Left ventricle myocardium superior (tissue), 1 donor: Measurements from ENCODE around the gene MSN. TPM values are rescaled to one million over a fixed set of nuclear protein-coding genes. Genes with fewer than 3 reads are reported as not detected.
A peak's percentile ranks its signal among the peaks of the same experiment; 100 is the strongest.

Experiments
- ATAC-seq: fragments of 200-7000 bp; cut with Tn5 transposase; one replicate; pipeline ENCODE4 v1.9.1; 2020; ENCODE audit warnings: mild to moderate bottlenecking, moderate library complexity
- DNase-seq: peaks from one replicate; pipeline ENCODE4 v3.0.0-alpha.2; 2020
- intact Hi-C: fragments of 100-400 bp; cut with micrococcal nuclease; formaldehyde crosslinking; loops from one replicate; pipeline ENCODE4 v1.11.0; 2022
- total RNA-seq: library from RNA; stranded (reverse); fragmentation: NEBNext Ultra II Directional; extraction: Animal tissue kit (Norgen Biotek cat#: 25700); gene quantifications from one replicate; pipeline ENCODE4 v1.2.1, GENCODE V29; 2021
- donor health status: DM: no; HTN: yes; CAD: no; lungs with severe emphysema.

The MSN gene
- total RNA-seq, 1 donor from 2014 or later: 91.2 TPM

DNA sequence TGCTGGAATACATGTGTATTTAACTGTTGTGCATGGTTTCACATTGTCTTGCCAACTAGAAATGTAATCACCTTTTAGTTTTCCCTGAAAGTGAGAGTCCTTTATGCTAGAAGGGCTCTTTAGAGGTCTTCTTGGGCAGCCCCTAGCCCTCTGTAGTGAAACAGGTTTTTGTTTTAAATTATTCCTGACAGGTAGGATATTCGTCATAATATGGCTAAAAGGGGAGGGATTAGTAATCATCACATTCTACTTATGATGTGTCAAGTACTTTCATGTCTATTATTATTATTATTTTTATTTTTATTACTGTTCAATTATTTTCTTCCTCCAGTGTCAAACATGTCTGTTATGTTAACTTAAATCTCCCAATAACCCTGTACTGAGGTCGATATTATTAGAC is 35.5 kb downstream of the MSN start:
- DNase-seq (no peak), ATAC-seq (no peak)
- intact Hi-C loops: no loop called here

DNA sequence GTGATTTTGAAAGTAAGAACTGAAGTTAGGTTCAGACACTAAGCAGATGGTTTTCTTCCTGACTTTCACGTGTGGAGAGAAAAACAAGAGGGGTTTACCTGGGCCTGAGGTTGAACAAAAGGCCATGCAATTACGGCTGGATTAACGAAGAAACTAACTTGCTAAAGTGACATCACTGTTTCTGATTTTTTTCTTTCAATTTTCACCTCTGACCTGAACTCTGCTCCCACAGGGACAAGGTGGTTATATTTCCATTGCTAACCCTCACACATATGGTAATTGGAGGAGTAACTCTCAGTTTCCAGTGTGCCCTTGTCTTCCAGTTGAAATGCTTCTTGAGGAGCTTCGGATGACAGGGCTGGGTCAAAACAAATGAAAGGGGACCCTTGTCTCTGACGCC is 38.0 kb downstream of the MSN start:
- intact Hi-C loops: no loop called here
- ATAC-seq (no peak), DNase-seq (no peak)

DNA sequence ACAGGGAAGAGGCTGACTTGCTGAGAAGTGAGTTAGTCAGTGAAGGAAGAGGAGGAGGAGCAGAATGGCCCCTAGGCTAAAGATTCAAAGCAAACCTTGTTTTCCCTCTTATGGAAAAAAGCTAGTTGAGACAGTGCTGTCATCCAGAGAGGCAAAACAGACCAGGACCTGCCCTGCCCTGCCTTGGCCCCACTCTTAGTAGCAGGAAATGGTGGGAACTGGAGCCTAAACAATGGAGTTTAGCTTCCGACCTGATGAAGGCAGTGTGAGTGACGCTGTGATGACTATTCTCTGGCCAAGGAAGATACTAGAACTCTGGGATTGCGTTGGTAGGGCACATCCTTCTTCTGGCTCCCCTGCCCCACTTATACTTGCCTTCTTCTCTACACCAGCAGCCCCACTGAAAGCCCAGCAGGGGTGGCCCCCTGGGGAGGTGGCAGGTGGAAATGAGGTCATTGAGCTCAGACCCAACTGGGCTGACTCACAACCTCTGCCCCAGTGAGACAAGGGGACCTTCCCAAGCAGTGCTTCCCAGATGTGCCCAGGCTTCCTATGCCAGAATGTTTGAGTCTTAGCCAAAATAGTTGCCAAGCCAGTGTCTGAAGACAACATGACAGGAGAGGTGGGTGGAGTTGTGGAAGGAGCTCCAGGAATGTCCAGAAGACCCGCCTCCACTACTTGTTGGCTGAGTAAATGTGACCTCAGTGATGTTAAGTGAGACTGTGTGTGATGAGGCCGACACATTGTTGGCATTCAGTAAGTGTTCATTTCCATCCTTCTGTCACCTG is 38.8 kb downstream of the MSN start:
- DNase-seq (peak; percentile 52), ATAC-seq (peak; percentile 92)
- intact Hi-C loops: no loop called here

DNA sequence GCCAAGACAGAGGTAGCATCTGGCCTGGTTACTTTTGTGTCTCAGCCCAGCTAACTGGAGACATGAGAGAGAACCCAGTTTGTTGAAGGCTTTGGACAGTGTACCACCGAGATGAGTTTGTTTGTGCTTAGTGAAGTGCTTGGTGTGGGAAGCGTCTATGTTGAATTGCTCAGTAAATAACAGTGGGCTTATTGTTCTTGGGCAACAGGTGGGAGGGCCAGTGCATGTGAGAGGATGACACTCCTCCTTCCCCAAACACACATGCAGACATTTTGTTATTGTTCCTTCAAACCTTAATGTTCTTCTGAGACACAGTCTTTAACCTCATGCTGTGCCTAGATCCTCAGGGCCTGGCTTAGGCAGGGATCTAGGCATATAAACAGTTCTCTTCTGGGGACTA is 39.7 kb downstream of the MSN start:
- ATAC-seq: no peak

DNA sequence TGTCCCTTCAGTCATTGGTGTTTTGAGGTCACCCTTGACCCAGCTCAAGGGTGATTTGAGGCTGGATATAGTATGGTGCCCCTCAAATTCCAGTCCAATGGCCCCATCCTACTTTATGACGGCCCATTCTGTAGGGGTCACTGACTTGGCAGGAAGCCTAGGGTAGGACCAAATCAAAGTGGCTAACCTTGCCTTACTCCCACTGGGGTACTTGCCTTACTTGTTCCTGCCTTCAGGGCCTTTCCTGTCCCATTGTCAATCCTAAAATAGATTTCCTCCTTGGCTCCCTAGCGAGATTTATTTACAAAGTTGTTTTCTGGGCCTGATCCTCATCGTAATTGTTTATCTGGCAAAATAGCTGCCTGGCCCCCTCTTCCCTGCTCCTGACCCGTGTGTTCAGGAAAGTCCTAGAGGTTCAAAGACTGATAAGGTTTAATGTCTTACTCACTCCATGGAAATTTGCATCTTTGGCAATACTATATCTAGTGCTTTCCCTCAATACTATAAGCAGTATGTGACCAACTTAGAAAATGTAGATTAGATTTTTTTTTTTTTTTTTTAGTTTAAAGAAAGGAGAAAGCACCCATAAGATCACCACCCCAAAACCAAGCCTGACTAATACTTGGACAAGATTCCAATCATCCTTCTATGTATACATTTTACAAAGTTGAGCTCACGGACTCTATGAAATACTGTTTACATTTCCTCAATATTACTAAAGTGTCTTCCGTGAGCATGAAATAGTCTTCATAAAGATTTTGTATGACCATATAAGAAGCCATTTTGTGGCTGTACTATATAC is 44.8 kb downstream of the MSN start:
- ATAC-seq (peak; percentile 32), DNase-seq (no peak)
- intact Hi-C loops: no loop called here

More for the DNA sequence above, 39.7 kb downstream of the MSN start:
- no peak for DNase-seq
- intact Hi-C loops: no loop called here

DNA sequence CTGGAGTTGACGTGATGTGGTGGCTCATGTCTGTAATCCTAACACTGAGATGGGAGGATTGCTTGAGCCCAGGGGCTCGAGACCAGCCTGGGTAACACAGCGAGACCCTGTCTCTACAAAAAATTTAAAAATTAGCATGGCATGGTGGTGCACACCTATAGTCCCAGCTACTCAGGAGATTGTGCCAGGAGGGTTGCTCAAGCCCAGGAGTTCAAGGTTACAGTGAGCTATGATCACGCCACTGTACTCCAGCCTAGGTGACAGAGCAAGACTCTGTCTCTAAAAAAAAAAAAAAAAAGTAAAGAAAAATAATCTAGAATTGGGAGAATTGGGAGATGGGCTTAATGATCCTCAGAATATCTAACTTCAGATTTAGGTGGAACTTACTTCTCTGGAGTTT is 51.1 kb downstream of the MSN start:
- DNase-seq: no peak
- no peak for ATAC-seq
- intact Hi-C loops: no loop called here

DNA sequence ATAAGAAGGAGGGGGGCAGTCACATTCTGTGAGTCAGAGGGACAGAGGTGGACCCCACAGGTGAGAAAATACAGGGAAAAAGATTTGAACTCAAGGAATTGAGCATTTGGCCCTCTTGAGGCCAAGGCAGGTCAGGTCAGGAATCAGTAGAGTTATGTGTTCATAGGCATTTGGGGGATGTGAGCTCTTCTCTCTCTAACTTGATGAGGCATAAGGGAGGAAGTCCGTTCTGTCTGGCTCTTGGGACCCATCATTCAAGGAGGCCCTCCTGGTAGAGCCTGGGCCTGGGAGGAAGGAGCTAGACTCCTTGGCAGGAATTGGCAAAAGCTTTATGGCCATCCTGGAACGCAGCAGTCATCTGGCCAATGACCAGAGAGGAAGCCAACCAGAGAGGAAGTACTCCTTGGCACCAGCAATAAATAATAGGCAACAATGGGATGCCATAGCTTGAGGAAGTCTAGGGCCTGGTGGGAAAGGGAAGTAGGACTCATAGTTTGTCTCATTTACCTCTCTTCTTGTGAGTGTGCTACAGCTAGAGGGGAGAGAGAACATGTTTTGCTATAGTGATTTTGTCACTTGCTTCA is 53.0 kb downstream of the MSN start:
- peak; percentile 38 for ATAC-seq
- no peak for DNase-seq
- intact Hi-C loops: loop anchor here (10.0 kb wide), 1 partner anchor 126 kb away; no protein-coding TSS in a partner anchor

DNA sequence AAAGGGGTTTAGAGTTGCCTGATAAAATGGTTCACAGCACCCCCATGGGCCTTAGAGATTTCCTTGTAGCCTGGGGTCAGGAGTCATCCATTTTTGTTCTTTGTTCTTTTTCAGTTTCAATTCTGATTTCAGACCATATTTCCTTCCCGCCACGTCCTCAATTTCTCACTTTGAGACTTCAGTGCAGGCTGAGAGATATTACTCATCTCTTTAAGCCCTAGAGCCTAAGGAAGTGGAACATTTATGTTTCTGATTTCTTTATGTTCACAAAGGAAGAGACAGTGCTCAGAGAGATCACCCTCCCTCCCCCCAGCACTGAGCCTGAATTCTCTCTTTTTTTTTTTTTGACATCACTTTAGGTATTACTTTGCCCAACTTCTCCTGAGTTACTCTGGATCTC is 56.3 kb downstream of the MSN start:
- intact Hi-C loops: loop anchor here (10.0 kb wide), 1 partner anchor 129 kb away; no protein-coding TSS in a partner anchor
- ATAC-seq: no peak
- DNase-seq: no peak

DNA sequence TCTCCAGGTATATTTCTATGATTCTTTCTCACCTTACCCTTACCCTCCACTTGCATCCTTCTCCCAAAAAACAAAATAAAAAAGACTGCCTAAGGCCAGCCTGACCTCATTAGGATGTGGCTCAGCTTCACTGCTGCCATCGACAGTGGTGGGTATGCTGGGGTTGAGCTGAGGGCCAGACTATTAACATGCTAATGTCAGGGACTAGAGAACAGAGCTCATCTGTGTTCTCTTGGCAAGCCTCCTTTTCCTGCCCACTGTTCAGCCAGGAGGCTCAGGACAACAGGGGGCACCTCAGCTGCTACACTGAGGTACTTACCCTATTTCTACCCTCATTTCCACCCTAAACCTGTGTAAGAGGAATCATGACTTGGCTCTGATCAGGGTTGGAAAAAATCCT is 59.3 kb downstream of the MSN start:
- DNase-seq (no peak), ATAC-seq (peak; percentile 25)
- intact Hi-C loops: loop anchor here (10.0 kb wide), 1 partner anchor 132 kb away; no protein-coding TSS in a partner anchor

DNA sequence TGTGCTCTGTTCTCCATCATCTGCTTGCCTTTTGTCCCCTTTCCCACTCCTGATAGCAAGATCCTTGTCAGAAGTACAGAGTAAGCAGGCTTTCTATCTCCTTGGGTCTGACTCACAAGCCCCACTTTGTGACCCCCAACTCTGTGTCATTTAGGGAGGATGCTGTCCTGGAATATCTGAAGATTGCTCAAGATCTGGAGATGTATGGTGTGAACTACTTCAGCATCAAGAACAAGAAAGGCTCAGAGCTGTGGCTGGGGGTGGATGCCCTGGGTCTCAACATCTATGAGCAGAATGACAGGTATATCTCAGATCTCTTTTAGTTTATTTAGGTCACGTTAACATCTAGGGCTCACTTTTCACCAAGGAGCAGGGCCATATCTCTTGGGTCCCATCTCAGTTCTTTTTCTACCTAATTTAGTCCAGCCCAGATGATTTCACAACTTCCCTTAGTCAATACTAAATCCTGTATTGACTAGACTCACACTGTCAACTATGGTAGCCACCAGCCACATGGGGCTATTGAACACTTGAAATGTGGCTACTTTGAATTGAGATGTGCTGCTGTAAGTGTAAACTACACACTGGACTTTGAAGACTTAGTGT is 64.3 kb downstream of the MSN start:
- ATAC-seq: no peak
- intact Hi-C loops: no loop called here

DNA sequence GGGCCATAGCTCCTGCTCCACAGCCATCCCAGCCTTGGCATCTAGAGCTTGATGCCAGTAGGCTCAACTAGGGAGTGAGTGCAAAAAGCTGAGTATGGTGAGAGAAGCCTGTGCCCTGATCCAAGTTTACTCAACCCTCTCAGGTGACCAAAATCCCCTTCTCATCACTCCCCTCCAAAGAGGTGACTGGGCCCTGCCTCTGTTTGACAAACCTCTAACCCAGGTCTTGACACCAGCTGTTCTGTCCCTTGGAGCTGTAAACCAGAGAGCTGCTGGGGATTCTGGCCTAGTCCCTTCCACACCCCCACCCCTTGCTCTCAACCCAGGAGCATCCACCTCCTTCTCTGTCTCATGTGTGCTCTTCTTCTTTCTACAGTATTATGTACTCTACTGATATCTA is 73.5 kb downstream of the MSN start:
- intact Hi-C loops: no loop called here
- ATAC-seq (no peak), DNase-seq (no peak)

More for the DNA sequence above, 64.3 kb downstream of the MSN start:
- no peak for DNase-seq

DNA sequence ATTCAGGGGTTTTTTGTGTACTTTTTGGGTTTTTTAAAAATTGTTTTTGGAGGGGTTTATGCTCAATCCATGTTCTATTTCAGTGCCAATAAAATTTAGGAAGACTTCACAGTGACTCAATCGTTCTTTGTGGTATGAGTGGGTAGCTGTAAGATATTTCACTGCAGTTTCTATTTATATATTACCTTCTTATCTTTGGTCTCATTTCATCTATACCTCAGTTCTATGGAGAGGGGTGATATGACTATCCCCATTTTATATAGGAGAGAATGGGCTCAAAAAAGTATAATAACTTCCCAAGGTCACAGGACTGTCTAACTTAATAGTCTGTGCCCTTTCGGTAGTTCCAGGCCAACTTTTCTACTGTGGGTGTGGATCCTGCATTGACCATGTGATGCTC is 74.4 kb downstream of the MSN start:
- DNase-seq: no peak
- intact Hi-C loops: no loop called here
- no peak for ATAC-seq

DNA sequence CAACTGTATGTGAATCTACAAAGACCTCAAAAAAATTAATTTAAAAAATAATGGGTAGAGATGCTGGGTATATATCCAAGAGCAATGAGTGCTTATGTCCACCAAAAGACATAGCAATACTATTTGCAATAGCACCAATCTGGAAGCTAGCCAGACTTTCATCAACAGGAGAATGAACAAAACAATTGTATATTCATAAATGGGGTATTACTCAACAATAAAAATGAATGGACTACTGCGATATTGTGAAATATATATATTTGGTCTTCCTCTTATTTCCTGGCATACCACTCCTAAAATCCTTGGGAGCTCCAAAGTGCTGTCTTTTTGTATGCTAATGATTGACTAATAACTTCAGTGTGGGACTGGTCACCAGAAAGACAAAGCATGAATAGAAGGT is 77.5 kb downstream of the MSN start:
- intact Hi-C loops: no loop called here
- no peak for DNase-seq
- ATAC-seq: no peak

DNA sequence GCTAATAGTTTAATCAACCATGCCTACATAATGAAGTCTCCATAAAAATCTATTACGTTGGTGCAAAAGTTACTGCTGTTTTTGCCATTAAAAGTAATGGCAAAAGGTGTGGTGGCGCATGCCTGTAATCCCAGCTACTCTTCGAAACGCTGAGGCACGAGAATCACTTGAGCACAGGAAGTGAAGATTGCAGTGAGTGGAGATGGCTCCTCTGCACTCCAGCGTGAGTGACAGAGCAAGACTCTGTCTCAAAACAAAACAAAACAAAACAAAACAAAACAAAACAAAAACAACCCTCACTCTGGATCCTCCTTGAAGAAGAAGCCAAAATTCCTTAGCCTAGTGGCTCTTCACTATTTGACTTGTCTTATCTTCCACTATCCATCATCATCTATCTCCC is 78.0 kb downstream of the MSN start:
- DNase-seq (no peak), ATAC-seq (no peak)
- intact Hi-C loops: no loop called here

DNA sequence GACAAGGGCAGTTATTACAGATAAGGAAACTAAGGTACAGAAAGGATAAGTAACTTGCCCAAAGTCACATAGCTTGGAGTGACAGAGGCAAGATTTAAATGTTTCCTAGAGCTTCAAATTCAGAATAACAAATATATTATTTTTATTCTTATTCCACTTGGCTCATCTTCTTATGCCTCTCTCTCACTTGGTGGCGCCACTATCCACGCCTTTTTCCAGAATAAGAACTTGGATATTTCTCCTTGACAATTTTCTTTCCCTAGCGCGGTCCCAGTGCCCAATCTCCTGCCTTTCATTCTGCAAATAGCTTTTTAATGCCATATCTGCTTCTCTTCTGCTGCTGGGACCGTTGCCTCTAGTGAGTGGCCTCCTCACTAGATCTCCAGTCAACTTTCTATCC is 78.5 kb downstream of the MSN start:
- intact Hi-C loops: no loop called here
- DNase-seq (no peak), ATAC-seq (no peak)

DNA sequence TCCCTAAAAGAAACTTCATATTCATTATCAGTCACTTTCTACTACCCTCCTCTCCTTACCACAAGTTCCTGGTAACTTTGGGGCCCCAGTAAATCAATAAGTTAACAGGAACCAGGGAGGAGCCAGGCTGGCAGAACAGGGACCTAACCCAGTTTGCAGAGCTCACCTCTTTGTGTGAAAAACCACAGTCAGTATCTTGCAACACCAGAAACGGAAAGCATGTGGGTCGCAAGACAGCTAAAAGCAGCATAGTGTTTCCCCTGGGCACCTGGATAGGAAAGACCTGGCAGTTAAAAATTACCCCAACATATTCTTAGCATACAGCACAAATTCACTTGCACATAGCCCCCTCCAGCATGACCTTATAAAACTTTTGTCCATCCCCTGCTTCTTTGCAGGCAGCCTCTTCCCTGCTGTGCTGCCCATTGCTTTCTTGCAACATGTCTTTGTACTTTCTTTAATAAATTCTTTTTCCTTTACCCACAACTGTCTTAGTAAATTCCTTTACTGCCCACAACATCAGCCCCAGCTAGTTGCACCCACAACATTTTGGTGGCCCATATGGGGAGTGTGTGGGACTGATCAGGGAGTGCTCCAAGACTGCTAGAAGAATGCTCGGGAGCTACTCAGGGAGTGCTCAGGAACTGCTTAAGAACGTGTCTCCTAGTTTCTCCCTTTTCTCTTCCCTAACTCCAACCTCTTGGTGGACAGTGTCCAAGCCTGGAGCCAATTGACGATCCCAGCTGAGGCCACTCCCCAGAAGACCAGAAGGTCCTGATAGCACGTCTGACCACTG is 83.4 kb downstream of the MSN start:
- intact Hi-C loops: no loop called here
- ATAC-seq (no peak), DNase-seq (no peak)

DNA sequence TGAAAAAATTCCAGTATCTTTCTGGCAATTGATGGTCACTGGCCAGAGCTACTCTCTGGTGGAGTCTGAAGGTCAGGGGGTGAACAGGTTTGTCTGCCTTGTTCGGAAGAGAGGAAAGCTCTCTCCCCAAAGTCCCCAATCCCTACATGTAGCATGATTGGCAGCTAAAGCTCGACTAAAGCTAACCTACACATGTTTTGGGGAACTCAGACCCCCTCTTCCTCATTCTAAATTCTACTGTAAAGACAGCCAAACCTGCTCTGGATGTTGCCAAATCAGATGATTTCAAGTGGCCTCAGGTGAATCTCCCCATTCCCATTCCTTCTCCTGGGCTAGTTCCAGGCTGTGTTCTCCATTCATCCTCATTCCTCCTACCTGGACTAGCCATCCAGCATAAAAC is 84.1 kb downstream of the MSN start:
- ATAC-seq (no peak), DNase-seq (no peak)
- intact Hi-C loops: no loop called here

DNA sequence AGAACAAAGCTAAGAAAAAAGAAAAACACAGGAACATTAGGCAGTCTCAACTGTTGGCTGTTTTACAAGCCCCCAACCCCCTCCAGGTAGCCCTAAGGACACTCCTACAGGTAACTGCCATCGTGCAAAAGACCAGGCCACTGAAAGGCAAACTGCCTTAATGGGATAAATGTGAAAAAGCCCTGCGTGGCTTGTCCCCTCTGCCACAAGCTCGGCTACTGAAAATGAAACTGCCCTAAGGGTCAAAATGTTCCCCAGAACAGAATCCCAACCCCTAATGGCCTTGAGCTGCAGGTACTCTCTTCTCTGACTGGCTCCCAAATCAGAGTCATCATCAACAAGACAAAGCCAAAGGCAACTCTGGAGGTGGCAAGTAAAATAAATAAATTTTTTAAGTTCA is 84.8 kb downstream of the MSN start:
- ATAC-seq (no peak), DNase-seq (no peak)
- intact Hi-C loops: no loop called here

DNA sequence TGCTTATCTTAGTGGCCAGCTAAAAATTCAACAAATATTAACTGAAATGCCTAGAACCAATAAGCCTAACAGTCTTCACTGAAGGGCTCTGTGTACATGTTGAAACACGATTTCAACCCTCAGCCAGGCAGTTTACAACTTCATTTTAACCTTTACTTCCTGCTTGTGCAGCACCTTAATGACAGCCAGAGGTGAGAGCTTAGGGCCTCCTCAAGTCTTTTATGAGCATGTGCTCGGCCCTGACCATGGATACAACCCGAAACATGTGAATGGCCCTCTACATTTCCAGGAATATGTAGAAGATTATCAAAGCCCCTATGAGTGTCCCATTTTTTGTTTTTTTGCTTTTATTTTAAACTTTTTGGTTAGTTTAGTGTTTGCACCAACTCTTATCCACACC is 88.3 kb downstream of the MSN start:
- intact Hi-C loops: no loop called here
- ATAC-seq: no peak
- no peak for DNase-seq
